ENCODE measurements around the gene TSPAN17.

TSPAN17 gene

GRCh38 chr5:176685010-176685409 lies 37.7 kb downstream of the TSPAN17 start:
- DNase-seq (ENCODE audit: low read depth): no peak
- no peak for TF ChIP-seq CTCF (conservative IDR thresholded peaks at IDR 0.05; ENCODE audit: control insufficient read depth, insufficient read depth, low read depth, low read length)
- no peak overlapping the region for H3K4me3 ChIP-seq (ENCODE audit: control insufficient read depth, low read depth, low read length)

- no peak for DNase-seq (ENCODE audit: low read depth)
- no peak for TF ChIP-seq CTCF (conservative IDR thresholded peaks at IDR 0.05; ENCODE audit: control insufficient read depth, insufficient read depth, low read depth, low read length)
- no peak overlapping the region for H3K4me3 ChIP-seq (ENCODE audit: control insufficient read depth, low read depth, low read length)
These were observed 40.0 kb downstream of the TSPAN17 start for GRCh38 chr5:176687247-176687646.

- no peak for DNase-seq (ENCODE audit: low read depth)
- no peak overlapping the region for H3K4me3 ChIP-seq (ENCODE audit: control insufficient read depth, low read depth, low read length)
- no peak for TF ChIP-seq CTCF (conservative IDR thresholded peaks at IDR 0.05; ENCODE audit: control insufficient read depth, insufficient read depth, low read depth, low read length)
These were observed 40.6 kb downstream of the TSPAN17 start for GRCh38 chr5:176687881-176688280.

GRCh38 chr5:176690911-176691310 lies 43.6 kb downstream of the TSPAN17 start:
- no peak for TF ChIP-seq CTCF (conservative IDR thresholded peaks at IDR 0.05; ENCODE audit: control insufficient read depth, insufficient read depth, low read depth, low read length)
- no peak overlapping the region for H3K4me3 ChIP-seq (ENCODE audit: control insufficient read depth, low read depth, low read length)
- DNase-seq (ENCODE audit: low read depth): no peak

GRCh38 chr5:176691524-176691923 lies 44.2 kb downstream of the TSPAN17 start:
- no peak for TF ChIP-seq CTCF (conservative IDR thresholded peaks at IDR 0.05; ENCODE audit: control insufficient read depth, insufficient read depth, low read depth, low read length)
- no peak for DNase-seq (ENCODE audit: low read depth)
- H3K4me3 ChIP-seq (ENCODE audit: control insufficient read depth, low read depth, low read length): no peak overlapping the region

- no peak for DNase-seq (ENCODE audit: low read depth)
- TF ChIP-seq CTCF (conservative IDR thresholded peaks at IDR 0.05; ENCODE audit: control insufficient read depth, insufficient read depth, low read depth, low read length): no peak
These were observed 45.0 kb downstream of the TSPAN17 start for GRCh38 chr5:176692326-176692725.

GRCh38 chr5:176692839-176693476 lies 45.7 kb downstream of the TSPAN17 start:
- no peak for DNase-seq (ENCODE audit: low read depth)
- no peak overlapping the region for H3K4me3 ChIP-seq (ENCODE audit: control insufficient read depth, low read depth, low read length)
- TF ChIP-seq CTCF (conservative IDR thresholded peaks at IDR 0.05; ENCODE audit: control insufficient read depth, insufficient read depth, low read depth, low read length): no peak

More at GRCh38 chr5:176692326-176692725, 45.0 kb downstream of the TSPAN17 start:
- no peak overlapping the region for H3K4me3 ChIP-seq (ENCODE audit: control insufficient read depth, low read depth, low read length)
